ENCODE measurements around the gene TNFRSF1A. TPM values are rescaled to one million over a fixed set of nuclear protein-coding genes. Genes with fewer than 3 reads are reported as not detected.

TNFRSF1A gene
- total and polyA plus RNA-seq, 2 of the 13 experiments (the other 11 are each of a cell fraction or from before 2014, with no cell fraction given): 41.5 to 61.2 TPM

- CTCF ChIA-PET (ENCODE audit: low intra/inter-chr PET ratio, low total read pairs): interaction anchor here (0.7 to 1.6 kb wide), 3 partner anchors 28 to 36 kb away, joined by 3 to 4 read pairs (median 3); no protein-coding TSS in a partner anchor
- Histone ChIP-seq H3K79me2 (ENCODE audit: insufficient read depth, low read length) (peaks cover 54% of the 10 kb centered on the region), H3K4me2 (ENCODE audit: low read depth, low read length) (peak overlapping the region; percentile 96), H3K36me3 (replicated peaks in 1 of 2; ENCODE audit: control insufficient read depth in 1 of 2, insufficient read depth in 2 of 2, low read length in 2 of 2) (peaks cover 19 to 36% of the 10 kb centered on the region in 2 experiments; a peak in 4 of 5 replicates), H3K9me3 (ENCODE audit: low read length) (no peaks in the 10 kb centered on the region), H2AFZ (ENCODE audit: low read length) (no peak overlapping the region), H3K9ac (ENCODE audit: insufficient read depth, low read depth, low read length) (peak overlapping the region; percentile 95), H3K4me3 (replicated peaks in 1 of 3; ENCODE audit: insufficient read depth in 1 of 3, low read depth in 2 of 3, low read length in 3 of 3) (peak overlapping the region; percentile 29 to 99 (median 41); a peak in 5 of 6 replicates), H3K27ac (ENCODE audit: extremely low read length, insufficient read depth, low read length) (peak overlapping the region; percentile 97), H4K20me1 (ENCODE audit: insufficient read depth, low read length) (no peaks in the 10 kb centered on the region; the same call in 1 of the 2 replicates), H3K4me1 (ENCODE audit: insufficient read depth, low read length) (peaks cover 62% of the 10 kb centered on the region), H3K27me3 (ENCODE audit: control insufficient read depth in 1 of 2, insufficient read depth in 2 of 2, low read length in 2 of 2) (no peaks in the 10 kb centered on the region; a peak in 1 of 5 replicates)
- in situ Hi-C loops (cut with HindIII; ENCODE audit: extremely low pct_ligation_motif_present, low pct_unique_long_range_greater_than_20kb): loop anchor here (5.0 kb wide), 1 partner anchor 37 kb away; no protein-coding TSS in a partner anchor
- POLR2A ChIA-PET: interaction anchor here (0.7 to 11.0 kb wide), 39 partner anchors 9 to 593 kb away, joined by 3 to 278 read pairs (median 9); partner anchors contain the start of genes COPS7A, GAPDH, LTBR and MRPL51
- peak; percentile 90 for DNase-seq (ENCODE audit: low spot score)
- ATAC-seq: peak; percentile 74
- 5% methylated on average over 6 of the region's 11 CpGs for WGBS (ENCODE audit: low lambda C conversion rate)
- peak; percentile 72 for FAIRE-seq
- BruUV-seq (replicated peaks): no TSS peak
- intact Hi-C loops (cut with micrococcal nuclease; ENCODE audit: unreplicated experiment): loop anchor here (1.0 to 10.0 kb wide), 4 partner anchors 9 to 129 kb away; no protein-coding TSS in a partner anchor
- TF ChIP-seq HMGXB4 (CRISPR knock-in tag; IDR thresholded peaks at IDR 0.05; ENCODE audit: borderline replicate concordance in 1 of 2, low read depth in 1 of 2): peak; percentile 56 to 83; a peak in 3 of 4 replicates
- TF ChIP-seq DBP (CRISPR knock-in tag; IDR thresholded peaks at IDR 0.05; ENCODE audit: not compliant biosample characterization): peak; percentile 52
- peak; percentile 26; the same call in 1 of the 2 replicates for TF ChIP-seq ZIK1 (CRISPR knock-in tag; IDR thresholded peaks at IDR 0.05; ENCODE audit: borderline replicate concordance, low read depth)
- TF ChIP-seq GABPB1 (CRISPR knock-in tag; IDR thresholded peaks at IDR 0.05): peak; percentile 84
- no peak for TF ChIP-seq NAIF1 (CRISPR knock-in tag; IDR thresholded peaks at IDR 0.05; ENCODE audit: borderline replicate concordance)
- TF ChIP-seq ZBTB4 (CRISPR knock-in tag; IDR thresholded peaks at IDR 0.05; ENCODE audit: borderline replicate concordance): no peak
- TF ChIP-seq, protein P1, sequence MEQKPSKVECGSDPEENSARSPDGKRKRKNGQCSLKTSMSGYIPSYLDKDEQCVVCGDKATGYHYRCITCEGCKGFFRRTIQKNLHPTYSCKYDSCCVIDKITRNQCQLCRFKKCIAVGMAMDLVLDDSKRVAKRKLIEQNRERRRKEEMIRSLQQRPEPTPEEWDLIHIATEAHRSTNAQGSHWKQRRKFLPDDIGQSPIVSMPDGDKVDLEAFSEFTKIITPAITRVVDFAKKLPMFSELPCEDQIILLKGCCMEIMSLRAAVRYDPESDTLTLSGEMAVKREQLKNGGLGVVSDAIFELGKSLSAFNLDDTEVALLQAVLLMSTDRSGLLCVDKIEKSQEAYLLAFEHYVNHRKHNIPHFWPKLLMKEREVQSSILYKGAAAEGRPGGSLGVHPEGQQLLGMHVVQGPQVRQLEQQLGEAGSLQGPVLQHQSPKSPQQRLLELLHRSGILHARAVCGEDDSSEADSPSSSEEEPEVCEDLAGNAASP (CRISPR knock-in tag; IDR thresholded peaks at IDR 0.05; ENCODE audit: borderline replicate concordance): 0 out of 2 replicates have a peak, but pooled peaks have one; percentile 59
- TF ChIP-seq RCOR2 (CRISPR knock-in tag; IDR thresholded peaks at IDR 0.05): peak; percentile 25; the same call in 1 of the 2 replicates
- TF ChIP-seq PTBP1 (IDR thresholded peaks at IDR 0.05; ENCODE audit: low read depth, low read length, poor library complexity, severe bottlenecking): peak; percentile 54
- 0 out of 2 replicates have a peak, but pooled peaks have one; percentile 32 for TF ChIP-seq MXD3 (CRISPR knock-in tag; IDR thresholded peaks at IDR 0.05)
- no peak for TF ChIP-seq MIER2 (CRISPR knock-in tag; IDR thresholded peaks at IDR 0.05)
- TF ChIP-seq RARA (CRISPR knock-in tag; IDR thresholded peaks at IDR 0.05): peak; percentile 41; the same call in 1 of the 2 replicates
- TF ChIP-seq ZNF777 (CRISPR knock-in tag; IDR thresholded peaks at IDR 0.05): 0 out of 2 replicates have a peak, but pooled peaks have one; percentile 14
- TF ChIP-seq ZC3H4 (CRISPR knock-in tag; IDR thresholded peaks at IDR 0.05; ENCODE audit: borderline replicate concordance): peak; percentile 90
Observed at GRCh38 chr12:6335451-6336078, 6.3 kb downstream of the TNFRSF1A start.
